Endothelial cell of umbilical vein (primary cell): ENCODE measurements around the gene CALU. TPM values are rescaled to one million over a fixed set of nuclear protein-coding genes. Genes with fewer than 3 reads are reported as not detected.

Source experiments
- BruUV-seq: library from RNA; stranded (reverse); fragments of 400-500 nt; replicated peaks from 2 replicates; lab custom pipeline; 2021; lab: Mats Ljungman, UMichigan
- CTCF ChIA-PET: fragments of 300-600, 350-600 bp; sonication (Branson Sonifier 250); formaldehyde crosslinking; loops from one replicate; lab custom pipeline; 2021; ENCODE audit warnings: antibody characterized with exemption, inconsistent platforms; lab: Charles Lee
- POLR2A ChIA-PET: fragments of 300-600, 350-600 bp; sonication (Branson Sonifier 250); formaldehyde crosslinking; loops from one replicate; lab custom pipeline; 2021; ENCODE audit warnings: antibody characterized with exemption, inconsistent platforms; lab: Charles Lee
- DNase-seq: peaks from one replicate; pipeline ENCODE4 v3.0.0-alpha.2; 2011; ENCODE audit warnings: low read depth, low spot score
- FAIRE-seq: peaks from 2 replicates; lab custom pipeline; 2011; peaks lifted over from hg19 to GRCh38; lab: Jason Lieb, UNC
- H2AFZ ChIP-seq: 2 replicates; pipeline ENCODE4 v1.6.0; 2012; ENCODE audit warnings: low read depth, low read length, control low read depth, inconsistent platforms
- H3K27ac ChIP-seq: 2 replicates; pipeline ENCODE4 v1.5.1; 2011; ENCODE audit warnings: low read depth, mild to moderate bottlenecking, control low read depth, low read length, moderate library complexity; ENCODE audit not compliant: insufficient read depth
- H3K27me3 ChIP-seq, 2 experiments: 2 replicates each; pipeline versions ENCODE4 v1.6.0 to v1.6.1; 2011; ENCODE audit warnings: low read length in 2 of 2, mixed read lengths in 1 of 2; ENCODE audit not compliant: control insufficient read depth in 2 of 2, insufficient read depth in 2 of 2
- H3K36me3 ChIP-seq, 2 experiments: 2 replicates in 1 of 2; 3 replicates in 1 of 2; pipeline ENCODE4 v1.5.1; 2011; ENCODE audit warnings: low read length in 2 of 2, mild to moderate bottlenecking in 1 of 2, moderate library complexity in 1 of 2; ENCODE audit not compliant: control insufficient read depth in 2 of 2, insufficient read depth in 2 of 2; ENCODE audit errors: extremely low read depth in 1 of 2
- H3K4me1 ChIP-seq: 3 replicates; pipeline ENCODE4 v1.5.1; 2011; ENCODE audit warnings: mild to moderate bottlenecking, low read length; ENCODE audit not compliant: control insufficient read depth, insufficient read depth; ENCODE audit errors: extremely low read depth
- H3K4me2 ChIP-seq: 2 replicates; pipeline ENCODE4 v1.6.1; 2011; ENCODE audit warnings: low read length, control low read depth, mixed read lengths; ENCODE audit not compliant: insufficient read depth
- H3K4me3 ChIP-seq, 3 experiments: fragments of 200-600 bp in 1 of 3; sonication (generic), shearing (Covaris generic) in 1 of 3; replicated peaks in 1 of 3; 2 replicates each; pipeline ENCODE4 v1.5.1; 2011 to 2016; ENCODE audit warnings: control low read depth in 3 of 3, low read length in 3 of 3, mild to moderate bottlenecking in 2 of 3, inconsistent platforms in 1 of 3, low read depth in 1 of 3, moderate library complexity in 1 of 3; ENCODE audit not compliant: insufficient read depth in 1 of 3
- H3K79me2 ChIP-seq: 2 replicates; pipeline ENCODE4 v1.6.0; 2012; ENCODE audit warnings: low read length, inconsistent platforms; ENCODE audit not compliant: control insufficient read depth, insufficient read depth
- H3K9ac ChIP-seq: replicated peaks from 2 replicates; pipeline ENCODE3; 2011; ENCODE audit warnings: low read length, control low read depth; ENCODE audit not compliant: insufficient read depth; ENCODE audit errors: extremely low read depth
- H3K9me1 ChIP-seq: replicated peaks from 3 replicates; pipeline ENCODE4 v1.6.0; 2011; ENCODE audit warnings: mild to moderate bottlenecking, low read length; ENCODE audit not compliant: control insufficient read depth, insufficient read depth; ENCODE audit errors: extremely low read depth
- H3K9me3 ChIP-seq: replicated peaks from 2 replicates; pipeline ENCODE4 v1.5.1; 2012; ENCODE audit warnings: low read length, inconsistent platforms; ENCODE audit not compliant: control insufficient read depth, insufficient read depth
- H4K20me1 ChIP-seq: replicated peaks from 2 replicates; pipeline ENCODE3; 2011; ENCODE audit warnings: mild to moderate bottlenecking, low read length; ENCODE audit not compliant: control insufficient read depth, insufficient read depth; ENCODE audit errors: extremely low read depth
- EZH2 ChIP-seq: IDR thresholded peaks from 2 replicates; pipeline ENCODE4 v1.6.1; 2012; ENCODE audit warnings: borderline replicate concordance, low read depth, mild to moderate bottlenecking, moderate library complexity, low read length, inconsistent platforms; ENCODE audit not compliant: severe bottlenecking
- FOS ChIP-seq: IDR thresholded peaks from 2 replicates; pipeline ENCODE4 v1.6.1; 2011; ENCODE audit warnings: mild to moderate bottlenecking, low read length, moderate library complexity, borderline replicate concordance; ENCODE audit not compliant: insufficient read depth
- GATA2 ChIP-seq: IDR thresholded peaks from 2 replicates; pipeline ENCODE4 v1.7.0; 2011; ENCODE audit warnings: low read depth, mild to moderate bottlenecking, moderate library complexity, mixed read lengths, low read length; ENCODE audit not compliant: insufficient read length, insufficient read depth
- JUN ChIP-seq: IDR thresholded peaks from 2 replicates; pipeline ENCODE4 v1.6.1; 2011; ENCODE audit warnings: borderline replicate concordance, low read depth; ENCODE audit not compliant: insufficient read length, insufficient read depth
- MYC ChIP-seq: IDR thresholded peaks from one replicate; pipeline ENCODE4 v1.6.1; 2011; ENCODE audit warnings: mild to moderate bottlenecking, low read depth, low read length
- POLR2A ChIP-seq: IDR thresholded peaks from 2 replicates; pipeline ENCODE4 v1.6.1; 2012; ENCODE audit warnings: low read depth, mild to moderate bottlenecking, control low read depth, low read length
- POLR2AphosphoS5 ChIP-seq: IDR thresholded peaks from 2 replicates; pipeline ENCODE4 v1.6.1; 2012; ENCODE audit warnings: low read depth, mild to moderate bottlenecking, control low read depth, low read length, moderate library complexity; ENCODE audit not compliant: insufficient read depth
- dilution Hi-C: fragments of 300-500 bp; cut with MboI; formaldehyde crosslinking; loops from one replicate; pipeline ENCODE4 v1.15.0; 2019; ENCODE audit warnings: low sequenced_read_pairs; ENCODE audit not compliant: extremely low pct_ligation_motif_present
- intact Hi-C: fragments of 100-400 bp; cut with micrococcal nuclease; formaldehyde crosslinking; loops from one replicate; pipeline ENCODE4 v1.10.0; 2022
- polyA plus RNA-seq, 4 experiments: library from polyadenylated mRNA; depleted of rRNA in 3 of 4; stranded (reverse) in 3 of 4; unstranded in 1 of 4; fragments of >200 nt; gene quantifications; 2 replicates each; pipeline versions ENCODE4 v1.2.1 to v1.2.3, GENCODE V29; 2011 to 2012; ENCODE audit warnings: missing spikeins in 1 of 4
- total RNA-seq: library from RNA; stranded (reverse); gene quantifications from 2 replicates; pipeline ENCODE4 v1.2.3, GENCODE V29; 2021
- TF ChIP-seq, protein P1 (sequence below), 2 donors: IDR thresholded peaks; 1 replicate in 1 of 2; 2 replicates in 1 of 2; pipeline ENCODE4 v1.5.1; 2011; ENCODE audit warnings: low read length in 2 of 2, mild to moderate bottlenecking in 2 of 2, moderate library complexity in 2 of 2, control low read depth in 1 of 2, inconsistent platforms in 1 of 2, low read depth in 1 of 2; ENCODE audit not compliant: insufficient read depth in 1 of 2; ENCODE audit errors: extremely low read depth in 1 of 2
- TF ChIP-seq, protein P2 (sequence below): IDR thresholded peaks from 2 replicates; pipeline ENCODE4 v1.6.1; 2011; ENCODE audit not compliant: insufficient read depth, insufficient read length

The CALU gene
- total and polyA plus RNA-seq, 2 donors (not counting 3 experiments of a cell fraction or from before 2014, with no cell fraction given): 135 to 257 TPM

DNA sequence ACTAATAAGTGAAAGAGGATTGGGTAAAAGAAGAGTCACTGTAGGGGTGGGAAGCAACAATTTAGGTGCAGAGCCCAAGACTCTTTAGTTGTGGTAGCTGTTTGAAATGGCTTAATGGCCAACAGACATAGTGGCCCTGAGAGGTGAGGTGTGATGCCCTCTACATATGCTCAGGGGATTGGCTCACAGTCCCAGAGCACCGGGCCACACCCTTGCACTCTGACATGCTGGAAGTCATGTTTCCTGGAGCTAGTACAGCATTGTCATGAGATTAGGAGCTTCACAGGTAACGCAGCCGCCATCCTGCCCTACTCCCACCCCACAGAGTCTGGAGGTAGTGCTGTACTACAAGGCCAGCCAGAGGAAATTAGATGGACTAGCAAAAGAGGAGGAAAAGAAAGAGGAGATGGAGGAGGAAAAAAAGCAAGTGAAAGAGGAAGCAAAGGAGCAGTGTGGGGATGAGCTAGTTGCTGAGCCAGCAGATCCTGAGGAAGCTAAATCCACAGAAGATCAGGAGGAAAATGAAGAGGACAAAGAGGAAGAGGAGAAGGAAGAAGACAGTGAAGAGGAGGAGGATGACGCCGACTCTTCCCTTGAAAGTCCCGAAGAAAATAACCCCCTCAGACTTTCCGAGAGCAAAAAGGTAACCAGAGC lies 76.3 kb downstream of the CALU start:
- H3K9me3 ChIP-seq: no peaks in the 10 kb centered on the region
- H3K27ac ChIP-seq: no peak overlapping the region
- no peak for DNase-seq
- peaks cover 30 to 39% of the 10 kb centered on the region in 2 experiments for H3K27me3 ChIP-seq
- intact Hi-C loops (no loop called here), dilution Hi-C loops (no loop called here)
- H3K4me2 ChIP-seq: no peak overlapping the region
- no peak overlapping the region for H2AFZ ChIP-seq
- no peaks in the 10 kb centered on the region for H3K9me1 ChIP-seq
- H3K9ac ChIP-seq: no peak overlapping the region
- no peak overlapping the region for H3K4me3 ChIP-seq
- no peaks in the 10 kb centered on the region for H3K36me3 ChIP-seq
- no peaks in the 10 kb centered on the region for H3K4me1 ChIP-seq
- FAIRE-seq: no peak
- ChIA-PET CTCF (no interaction called here), POLR2A (no interaction called here)
- H3K79me2 ChIP-seq: no peaks in the 10 kb centered on the region
- H4K20me1 ChIP-seq: no peaks in the 10 kb centered on the region
- TF ChIP-seq FOS: no peak
- TF ChIP-seq, protein P1, sequence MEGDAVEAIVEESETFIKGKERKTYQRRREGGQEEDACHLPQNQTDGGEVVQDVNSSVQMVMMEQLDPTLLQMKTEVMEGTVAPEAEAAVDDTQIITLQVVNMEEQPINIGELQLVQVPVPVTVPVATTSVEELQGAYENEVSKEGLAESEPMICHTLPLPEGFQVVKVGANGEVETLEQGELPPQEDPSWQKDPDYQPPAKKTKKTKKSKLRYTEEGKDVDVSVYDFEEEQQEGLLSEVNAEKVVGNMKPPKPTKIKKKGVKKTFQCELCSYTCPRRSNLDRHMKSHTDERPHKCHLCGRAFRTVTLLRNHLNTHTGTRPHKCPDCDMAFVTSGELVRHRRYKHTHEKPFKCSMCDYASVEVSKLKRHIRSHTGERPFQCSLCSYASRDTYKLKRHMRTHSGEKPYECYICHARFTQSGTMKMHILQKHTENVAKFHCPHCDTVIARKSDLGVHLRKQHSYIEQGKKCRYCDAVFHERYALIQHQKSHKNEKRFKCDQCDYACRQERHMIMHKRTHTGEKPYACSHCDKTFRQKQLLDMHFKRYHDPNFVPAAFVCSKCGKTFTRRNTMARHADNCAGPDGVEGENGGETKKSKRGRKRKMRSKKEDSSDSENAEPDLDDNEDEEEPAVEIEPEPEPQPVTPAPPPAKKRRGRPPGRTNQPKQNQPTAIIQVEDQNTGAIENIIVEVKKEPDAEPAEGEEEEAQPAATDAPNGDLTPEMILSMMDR (IDR thresholded peaks at IDR 0.05; ENCODE audit: extremely low read depth in 1 of 2, insufficient read depth in 1 of 2, low read depth in 1 of 2, low read length in 2 of 2): no peak
- no peak for TF ChIP-seq JUN
- TF ChIP-seq EZH2: no peak
- no peak for TF ChIP-seq GATA2
- TF ChIP-seq POLR2AphosphoS5: no peak
- no peak for TF ChIP-seq MYC
- TF ChIP-seq, protein P2, sequence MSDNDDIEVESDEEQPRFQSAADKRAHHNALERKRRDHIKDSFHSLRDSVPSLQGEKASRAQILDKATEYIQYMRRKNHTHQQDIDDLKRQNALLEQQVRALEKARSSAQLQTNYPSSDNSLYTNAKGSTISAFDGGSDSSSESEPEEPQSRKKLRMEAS: no peak
- no peak for TF ChIP-seq POLR2A
- no TSS peak for BruUV-seq
